HCT116 (cell line): Measurements from ENCODE around the gene MOV10L1. TPM values are rescaled to one million over a fixed set of nuclear protein-coding genes. Genes with fewer than 3 reads are reported as not detected.

Experiments
- ATAC-seq: fragments of 200-7000 bp; cut with Tn5 transposase; 2 replicates; pipeline ENCODE4 v1.9.1; 2020; ENCODE audit warnings: mild to moderate bottlenecking, moderate library complexity
- BruUV-seq: library from RNA; stranded (reverse); fragments of 400-500 nt; replicated peaks from 2 replicates; lab custom pipeline; 2021; lab: Mats Ljungman, UMichigan
- CTCF ChIA-PET: fragments of 300-600 bp; sonication (Branson Sonifier 250); formaldehyde crosslinking; loops from one replicate; lab custom pipeline; 2021; ENCODE audit warnings: antibody characterized with exemption; lab: Charles Lee
- POLR2A ChIA-PET: fragments of 300-600, 350-600 bp; sonication (Branson Sonifier 250); formaldehyde crosslinking; loops from one replicate; lab custom pipeline; 2021; ENCODE audit warnings: antibody characterized with exemption; lab: Charles Lee
- RAD21 ChIA-PET, 2 experiments: fragments of 300-600 bp; sonication (Branson Sonifier 250); formaldehyde crosslinking; loops; one replicate each; lab custom pipeline; 2023; ENCODE audit warnings: low total read pairs in 2 of 2; ENCODE audit not compliant: uncharacterized antibody in 2 of 2, unreplicated experiment in 2 of 2, low non-redundant PET in 1 of 2; lab: Charles Lee
- DNase-seq: peaks from one replicate; pipeline ENCODE4 v3.0.0-alpha.2; 2010; ENCODE audit warnings: low read depth, low spot score
- H2AFZ ChIP-seq: fragments of 200-600 bp; shearing (Covaris generic), sonication (generic); 2 replicates; pipeline ENCODE4 v1.6.1; 2017; ENCODE audit warnings: low read depth, mixed run types, mixed read lengths, antibody characterized with exemption, low read length; ENCODE audit not compliant: poor library complexity, severe bottlenecking
- H3K27ac ChIP-seq: 2 replicates; pipeline ENCODE4 v1.5.1; 2012; ENCODE audit warnings: low read depth, low read length
- H3K27me3 ChIP-seq: fragments of 200-600 bp; sonication (generic); 2 replicates; pipeline ENCODE4 v1.6.1; 2016; ENCODE audit warnings: mixed run types, low read length, mixed read lengths; ENCODE audit not compliant: insufficient read depth
- H3K36me3 ChIP-seq, 2 experiments: fragments of 200-500 bp in 1 of 2; fragments of 200-600 bp in 1 of 2; sonication (Bioruptor generic) in 1 of 2; sonication (generic) in 1 of 2; 2 replicates each; pipeline versions ENCODE4 v1.5.1 to v1.6.1; 2014 to 2016; ENCODE audit warnings: low read length in 2 of 2, inconsistent platforms in 1 of 2, mixed read lengths in 1 of 2, mixed run types in 1 of 2; ENCODE audit not compliant: insufficient read depth in 2 of 2, control insufficient read depth in 1 of 2
- H3K4me1 ChIP-seq, 2 experiments: fragments of 200-600 bp in 1 of 2; sonication (generic) in 1 of 2; 2 replicates each; pipeline versions ENCODE4 v1.5.1 to v1.6.1; 2012 to 2017; ENCODE audit warnings: low read length in 2 of 2, inconsistent platforms in 1 of 2, mild to moderate bottlenecking in 1 of 2, mixed read lengths in 1 of 2, mixed run types in 1 of 2, moderate library complexity in 1 of 2; ENCODE audit not compliant: insufficient read depth in 2 of 2, control insufficient read depth in 1 of 2
- H3K4me2 ChIP-seq: fragments of 200-600 bp; sonication (generic); 2 replicates; pipeline ENCODE4 v1.6.1; 2017; ENCODE audit warnings: mixed run types, low read length, mixed read lengths
- H3K4me3 ChIP-seq, 2 experiments: fragments of 200-600 bp in 1 of 2; sonication (generic) in 1 of 2; replicated peaks in 1 of 2; 2 replicates each; pipeline ENCODE4 v1.5.1; 2011 to 2016; ENCODE audit warnings: low read length in 2 of 2, control low read depth in 1 of 2, low read depth in 1 of 2, mild to moderate bottlenecking in 1 of 2, mixed read lengths in 1 of 2, mixed run types in 1 of 2
- H3K79me2 ChIP-seq: fragments of 200-600 bp; sonication (generic); 2 replicates; pipeline ENCODE4 v1.6.1; 2017; ENCODE audit warnings: mild to moderate bottlenecking, mixed run types, low read length, moderate library complexity, mixed read lengths; ENCODE audit not compliant: insufficient read depth
- H3K9ac ChIP-seq: fragments of 200-600 bp; sonication (generic); 2 replicates; pipeline ENCODE4 v1.6.1; 2016; ENCODE audit warnings: low read length, mixed read lengths
- H3K9me2 ChIP-seq: fragments of 200-600 bp; sonication (generic), shearing (Covaris generic); 2 replicates; pipeline ENCODE4 v1.6.1; 2017; ENCODE audit warnings: mixed run types, mild to moderate bottlenecking, moderate library complexity; ENCODE audit not compliant: insufficient read depth
- H3K9me3 ChIP-seq, 2 experiments: fragments of 200-500 bp in 1 of 2; fragments of 200-600 bp in 1 of 2; sonication (Bioruptor generic) in 1 of 2; sonication (generic) in 1 of 2; 2 replicates each; pipeline ENCODE4 v1.6.1; 2014 to 2017; ENCODE audit warnings: low read length in 2 of 2, mixed read lengths in 2 of 2, inconsistent platforms in 1 of 2, low read depth in 1 of 2, mild to moderate bottlenecking in 1 of 2, mixed run types in 1 of 2, moderate library complexity in 1 of 2; ENCODE audit not compliant: control insufficient read depth in 1 of 2, insufficient read depth in 1 of 2
- H4K20me1 ChIP-seq: fragments of 200-600 bp; sonication (generic), shearing (Covaris generic); 2 replicates; pipeline ENCODE4 v1.6.1; 2017; ENCODE audit warnings: mixed run types, mild to moderate bottlenecking, moderate library complexity; ENCODE audit not compliant: insufficient read depth
- ATF3 ChIP-seq: IDR thresholded peaks from 2 replicates; pipeline ENCODE4 v1.6.1; 2012
- CBX3 ChIP-seq: IDR thresholded peaks from 2 replicates; pipeline ENCODE4 v1.6.1; 2012; ENCODE audit warnings: low read depth
- CEBPB ChIP-seq: IDR thresholded peaks from 2 replicates; pipeline ENCODE4 v1.6.1; 2012; ENCODE audit warnings: low read depth
- CTCF ChIP-seq, 3 experiments: fragments of 200-600 bp in 1 of 3; sonication (generic) in 1 of 3; IDR thresholded peaks in 2 of 3; conservative IDR thresholded peaks in 1 of 3; 2 replicates each; pipeline ENCODE4 v1.5.1; 2012 to 2017; ENCODE audit warnings: low read depth in 2 of 3, low read length in 2 of 3, antibody characterized with exemption in 1 of 3, borderline replicate concordance in 1 of 3, control low read depth in 1 of 3, mild to moderate bottlenecking in 1 of 3, mixed read lengths in 1 of 3, mixed run types in 1 of 3, moderate library complexity in 1 of 3; ENCODE audit not compliant: insufficient read depth in 1 of 3
- EGR1 ChIP-seq: IDR thresholded peaks from 2 replicates; pipeline ENCODE4 v1.6.1; 2012; ENCODE audit warnings: low read depth
- EZH2phosphoT487 ChIP-seq: fragments of 200-600 bp; IDR thresholded peaks from 2 replicates; pipeline ENCODE4 v1.6.1; 2018; ENCODE audit warnings: antibody characterized with exemption, borderline replicate concordance
- FOSL1 ChIP-seq: IDR thresholded peaks from 2 replicates; pipeline ENCODE4 v1.6.1; 2012; ENCODE audit warnings: low read depth
- JUND ChIP-seq: IDR thresholded peaks from 2 replicates; pipeline ENCODE4 v1.6.1; 2012
- MAX ChIP-seq: IDR thresholded peaks from 2 replicates; pipeline ENCODE4 v1.6.1; 2012
- POLR2AphosphoS5 ChIP-seq: IDR thresholded peaks from 2 replicates; pipeline ENCODE4 v1.6.1; 2011; ENCODE audit warnings: mild to moderate bottlenecking, low read depth, low read length, moderate library complexity
- RAD21 ChIP-seq: IDR thresholded peaks from 2 replicates; pipeline ENCODE4 v1.6.1; 2012; ENCODE audit warnings: low read depth, mild to moderate bottlenecking
- SIN3A ChIP-seq: IDR thresholded peaks from 2 replicates; pipeline ENCODE4 v1.6.1; 2012; ENCODE audit warnings: low read depth
- SRF ChIP-seq: IDR thresholded peaks from 2 replicates; pipeline ENCODE4 v1.6.1; 2012; ENCODE audit warnings: low read depth
- TCF7L2 ChIP-seq: IDR thresholded peaks from 2 replicates; pipeline ENCODE4 v1.7.0; 2011; ENCODE audit warnings: borderline replicate concordance, inconsistent platforms; ENCODE audit not compliant: insufficient read depth, insufficient read length; ENCODE audit errors: extremely low read depth
- YY1 ChIP-seq: IDR thresholded peaks from 2 replicates; pipeline ENCODE4 v1.6.1; 2011; ENCODE audit warnings: low read length, low read depth, moderate library complexity, mild to moderate bottlenecking; ENCODE audit not compliant: insufficient replicate concordance; ENCODE audit errors: extremely low read depth
- ZBTB33 ChIP-seq: IDR thresholded peaks from 2 replicates; pipeline ENCODE4 v1.6.1; 2011; ENCODE audit warnings: mild to moderate bottlenecking, low read length, moderate library complexity; ENCODE audit not compliant: insufficient replicate concordance; ENCODE audit errors: extremely low read depth
- ZFX ChIP-seq: fragments of 450-650 bp; IDR thresholded peaks from 2 replicates; pipeline ENCODE4 v1.6.1; 2017
- intact Hi-C: fragments of 100-400 bp; cut with micrococcal nuclease; formaldehyde crosslinking; loops from 2 replicates; pipeline ENCODE4 v1.10.0; 2022
- total RNA-seq: library from RNA; stranded (reverse); gene quantifications from one replicate; pipeline ENCODE4 v1.2.1, GENCODE V29; 2021; ENCODE audit not compliant: unreplicated experiment

MOV10L1 gene
- total RNA-seq, 1 experiment from 2014 or later = not detected

- H3K9me2 ChIP-seq = no peaks in the 10 kb centered on the region
- no peaks in the 10 kb centered on the region for H3K4me1 ChIP-seq
- H3K4me3 ChIP-seq = no peak overlapping the region
- H3K27me3 ChIP-seq = no peaks in the 10 kb centered on the region
- no peak overlapping the region for H3K27ac ChIP-seq
- POLR2A ChIA-PET = no interaction called here
- H3K9ac ChIP-seq = no peak overlapping the region
- BruUV-seq = no TSS peak
- H2AFZ ChIP-seq = no peak overlapping the region
- RAD21 ChIA-PET = interaction anchor here in 1 of 2 experiments (0.7 kb wide), 1 partner anchor 292 kb away, joined by 3 read pairs; no protein-coding TSS in a partner anchor
- H4K20me1 ChIP-seq = no peaks in the 10 kb centered on the region
- no peak for ATAC-seq
- no peak for TF ChIP-seq YY1
- TF ChIP-seq EZH2phosphoT487 = no peak
- no peak for TF ChIP-seq MAX
- TF ChIP-seq ZBTB33 = no peak
- TF ChIP-seq CEBPB = no peak
- TF ChIP-seq ZFX = no peak
- no peak for TF ChIP-seq SIN3A
- no peak for TF ChIP-seq RAD21
- no peak for TF ChIP-seq ATF3
- TF ChIP-seq CTCF (IDR thresholded peaks at IDR 0.05 in 2 of 3, conservative IDR thresholded peaks at IDR 0.05 in 1 of 3; ENCODE audit: borderline replicate concordance in 1 of 3, insufficient read depth in 1 of 3, low read depth in 2 of 3, low read length in 2 of 3) = no peak
- no peak for TF ChIP-seq POLR2AphosphoS5
- TF ChIP-seq SRF = no peak
- TF ChIP-seq CBX3 = no peak
- no peak for TF ChIP-seq TCF7L2
- no peak for TF ChIP-seq EGR1
- no peak for TF ChIP-seq JUND
- TF ChIP-seq FOSL1 = no peak
- CTCF ChIA-PET = no interaction called here
- H3K36me3 ChIP-seq = no peaks in the 10 kb centered on the region
- intact Hi-C loops = no loop called here
- DNase-seq = no peak
- no peaks in the 10 kb centered on the region for H3K9me3 ChIP-seq
- H3K79me2 ChIP-seq = no peaks in the 10 kb centered on the region
- H3K4me2 ChIP-seq = no peak overlapping the region
Observed at GRCh38 chr22:50049299-50050195, 40.3 kb upstream of the MOV10L1 start.
